Measurements from ENCODE around the gene SERINC3. TPM values are rescaled to one million over a fixed set of nuclear protein-coding genes. Genes with fewer than 3 reads are reported as not detected.
"Not testable (repeated sequence)": the region's sequence is repeated elsewhere in the genome, so short reads cannot be mapped to it uniquely, and the experiment has no call there.

SERINC3 gene
- total and polyA plus RNA-seq, 2 experiments from 2014 or later: 80.0 to 128 TPM

- no peaks in the 10 kb centered on the region for H3K9me2 ChIP-seq (replicated peaks; ENCODE audit: insufficient read depth)
- TF ChIP-seq EZH2 (IDR thresholded peaks at IDR 0.05; ENCODE audit: borderline replicate concordance) (no peak), EZH2phosphoT487 (IDR thresholded peaks at IDR 0.05; ENCODE audit: low read depth, severe bottlenecking, unreplicated experiment) (no peak)
- TF ChIP-seq, protein P1, sequence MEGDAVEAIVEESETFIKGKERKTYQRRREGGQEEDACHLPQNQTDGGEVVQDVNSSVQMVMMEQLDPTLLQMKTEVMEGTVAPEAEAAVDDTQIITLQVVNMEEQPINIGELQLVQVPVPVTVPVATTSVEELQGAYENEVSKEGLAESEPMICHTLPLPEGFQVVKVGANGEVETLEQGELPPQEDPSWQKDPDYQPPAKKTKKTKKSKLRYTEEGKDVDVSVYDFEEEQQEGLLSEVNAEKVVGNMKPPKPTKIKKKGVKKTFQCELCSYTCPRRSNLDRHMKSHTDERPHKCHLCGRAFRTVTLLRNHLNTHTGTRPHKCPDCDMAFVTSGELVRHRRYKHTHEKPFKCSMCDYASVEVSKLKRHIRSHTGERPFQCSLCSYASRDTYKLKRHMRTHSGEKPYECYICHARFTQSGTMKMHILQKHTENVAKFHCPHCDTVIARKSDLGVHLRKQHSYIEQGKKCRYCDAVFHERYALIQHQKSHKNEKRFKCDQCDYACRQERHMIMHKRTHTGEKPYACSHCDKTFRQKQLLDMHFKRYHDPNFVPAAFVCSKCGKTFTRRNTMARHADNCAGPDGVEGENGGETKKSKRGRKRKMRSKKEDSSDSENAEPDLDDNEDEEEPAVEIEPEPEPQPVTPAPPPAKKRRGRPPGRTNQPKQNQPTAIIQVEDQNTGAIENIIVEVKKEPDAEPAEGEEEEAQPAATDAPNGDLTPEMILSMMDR (IDR thresholded peaks at IDR 0.05; ENCODE audit: poor library complexity): no peak
- DNase-seq (ENCODE audit: low spot score): no peak
- H2AFZ ChIP-seq: no peak overlapping the region
- H3K79me2 ChIP-seq: peaks cover 12% of the 10 kb centered on the region
- no peaks in the 10 kb centered on the region for H3K36me3 ChIP-seq (replicated peaks; ENCODE audit: insufficient read depth, low read depth)
- H4K20me1 ChIP-seq (ENCODE audit: insufficient read depth, poor library complexity, severe bottlenecking): no peaks in the 10 kb centered on the region
- H3K27me3 ChIP-seq: no peaks in the 10 kb centered on the region
- no peak overlapping the region for H3K27ac ChIP-seq
- H3K4me2 ChIP-seq: no peak overlapping the region
- no peaks in the 10 kb centered on the region for H3K9me3 ChIP-seq (ENCODE audit: low read depth)
- no peaks in the 10 kb centered on the region for H3K4me1 ChIP-seq (ENCODE audit: insufficient read depth)
- H3K4me3 ChIP-seq: no peak overlapping the region
These were observed 44.9 kb upstream of the SERINC3 start for GRCh38 chr20:44566811-44567210.

DNA sequence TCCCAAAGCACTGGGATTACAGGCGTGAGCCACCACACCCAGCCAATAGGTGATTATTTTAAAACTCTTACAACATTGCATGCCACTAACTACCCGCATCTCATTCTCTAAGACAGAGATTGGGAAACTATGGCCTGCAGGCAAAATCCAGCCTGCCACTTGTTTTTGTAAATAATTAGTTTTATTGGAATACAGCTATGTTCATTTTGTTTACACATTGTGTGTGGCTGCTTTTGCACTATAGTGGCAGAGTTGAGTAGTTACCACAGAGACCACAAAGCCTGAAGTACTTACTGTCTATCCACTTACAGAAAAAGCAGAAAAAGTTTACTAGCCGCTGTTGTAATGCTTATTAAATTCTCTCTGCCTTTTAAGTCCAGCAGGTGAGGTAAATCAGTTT, 44.1 kb upstream of the SERINC3 start:
- no peak overlapping the region for H3K4me2 ChIP-seq
- H3K27ac ChIP-seq: no peak overlapping the region

DNA sequence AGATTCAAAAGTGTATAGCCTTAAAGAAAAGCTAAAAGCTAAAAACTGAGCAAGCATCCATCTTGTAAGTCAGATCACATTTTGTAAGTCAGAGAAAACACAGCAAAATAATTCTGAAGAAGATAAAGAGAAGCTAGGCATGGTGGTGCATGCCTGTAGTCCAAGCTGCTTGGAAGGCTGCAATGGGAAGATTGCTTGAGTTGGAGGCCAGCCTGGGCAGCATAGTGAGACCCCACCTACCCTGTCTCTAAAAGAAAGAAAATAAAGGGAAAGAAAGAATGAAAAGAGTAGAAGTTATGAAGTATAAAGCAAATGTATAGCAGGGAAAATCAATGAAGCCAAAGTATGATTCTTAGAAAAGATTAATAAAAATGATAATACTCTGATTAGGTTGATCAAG, 40.0 kb upstream of the SERINC3 start:
- Histone ChIP-seq H3K79me2 (peaks cover 24% of the 10 kb centered on the region), H4K20me1 (ENCODE audit: insufficient read depth, poor library complexity, severe bottlenecking) (no peaks in the 10 kb centered on the region), H3K4me1 (ENCODE audit: insufficient read depth) (no peaks in the 10 kb centered on the region), H2AFZ (no peak overlapping the region), H3K4me2 (no peak overlapping the region), H3K9me3 (ENCODE audit: low read depth) (no peaks in the 10 kb centered on the region), H3K27ac (no peak overlapping the region), H3K9me2 (replicated peaks; ENCODE audit: insufficient read depth) (no peaks in the 10 kb centered on the region), H3K36me3 (replicated peaks; ENCODE audit: insufficient read depth, low read depth) (no peaks in the 10 kb centered on the region), H3K27me3 (no peaks in the 10 kb centered on the region), H3K4me3 (no peak overlapping the region)
- DNase-seq (ENCODE audit: low spot score): no peak
- TF ChIP-seq EZH2phosphoT487 (IDR thresholded peaks at IDR 0.05; ENCODE audit: low read depth, severe bottlenecking, unreplicated experiment) (no peak), EZH2 (IDR thresholded peaks at IDR 0.05; ENCODE audit: borderline replicate concordance) (no peak)
- TF ChIP-seq, protein P1 (IDR thresholded peaks at IDR 0.05; ENCODE audit: poor library complexity): no peak

More for the DNA sequence above, 44.1 kb upstream of the SERINC3 start:
- no peaks in the 10 kb centered on the region for H3K27me3 ChIP-seq
- H3K4me1 ChIP-seq (ENCODE audit: insufficient read depth): no peaks in the 10 kb centered on the region
- H3K9me3 ChIP-seq (ENCODE audit: low read depth): no peaks in the 10 kb centered on the region
- no peak overlapping the region for H2AFZ ChIP-seq
- no peak for DNase-seq (ENCODE audit: low spot score)
- TF ChIP-seq EZH2phosphoT487 (IDR thresholded peaks at IDR 0.05; ENCODE audit: low read depth, severe bottlenecking, unreplicated experiment) (no peak), EZH2 (IDR thresholded peaks at IDR 0.05; ENCODE audit: borderline replicate concordance) (no peak)
- TF ChIP-seq, protein P1 (IDR thresholded peaks at IDR 0.05; ENCODE audit: poor library complexity): no peak
- WGBS (ENCODE audit: low lambda C conversion rate, missing lambda C conversion rate): 82% methylated on average over 3 of the region's 3 CpGs
- no peak overlapping the region for H3K4me3 ChIP-seq
- H4K20me1 ChIP-seq (ENCODE audit: insufficient read depth, poor library complexity, severe bottlenecking): no peaks in the 10 kb centered on the region
- no peaks in the 10 kb centered on the region for H3K9me2 ChIP-seq (replicated peaks; ENCODE audit: insufficient read depth)
- no peaks in the 10 kb centered on the region for H3K36me3 ChIP-seq (replicated peaks; ENCODE audit: insufficient read depth, low read depth)
- H3K79me2 ChIP-seq: peaks cover 13% of the 10 kb centered on the region

DNA sequence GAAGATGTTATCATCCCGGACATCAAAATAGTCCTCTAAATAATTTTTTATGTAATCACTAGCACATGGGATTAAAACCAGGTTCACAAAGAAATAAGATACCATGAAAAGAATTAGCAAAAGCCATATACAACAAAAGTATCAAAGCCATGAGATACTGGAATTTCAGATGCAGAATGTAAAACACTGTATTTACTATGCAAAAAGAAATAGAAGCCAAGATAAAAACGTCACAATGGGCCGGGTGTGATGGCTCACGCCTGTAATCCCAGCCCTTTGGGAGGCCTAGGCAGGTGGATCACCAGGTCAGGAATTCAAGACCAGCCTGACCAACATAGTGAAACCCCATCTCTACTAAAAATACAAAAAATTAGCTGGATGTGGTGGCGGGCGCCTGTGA, 38.9 kb upstream of the SERINC3 start:
- 90% methylated on average over 6 of the region's 6 CpGs for WGBS (ENCODE audit: low lambda C conversion rate, missing lambda C conversion rate)
- DNase-seq (ENCODE audit: low spot score); H3K4me2 ChIP-seq; H3K27ac ChIP-seq; H3K4me1 ChIP-seq (ENCODE audit: insufficient read depth); H3K36me3 ChIP-seq (replicated peaks; ENCODE audit: insufficient read depth, low read depth); H3K9me3 ChIP-seq (ENCODE audit: low read depth); H4K20me1 ChIP-seq (ENCODE audit: insufficient read depth, poor library complexity, severe bottlenecking); H3K27me3 ChIP-seq; H3K9me2 ChIP-seq (replicated peaks; ENCODE audit: insufficient read depth); H2AFZ ChIP-seq; H3K4me3 ChIP-seq: not testable (repeated sequence)
- peaks cover 33% of the 10 kb centered on the region for H3K79me2 ChIP-seq
